Spleen (tissue), 7 donors: ENCODE results near the gene AKT2.

Source experiments
- CTCF ChIP-seq, 11 experiments: fragments of 200-600 bp in 7 of 11; fragments of 450-650 bp in 4 of 11; sonication (generic) in 4 of 11; IDR thresholded peaks in 8 of 11; conservative IDR thresholded peaks in 3 of 11; 1 replicate in 7 of 11; 2 replicates in 4 of 11; pipeline versions ENCODE4 v1.4.0 to v1.8.0; 2016 to 2021; ENCODE audit warnings: antibody characterized with exemption in 11 of 11, inconsistent platforms in 4 of 11, mild to moderate bottlenecking in 1 of 11
- POLR2A ChIP-seq, 3 donors: fragments of 450-650 bp; IDR thresholded peaks; one replicate each; pipeline ENCODE4 v1.5.1; 2017; ENCODE audit warnings: antibody characterized with exemption in 3 of 3, mild to moderate bottlenecking in 1 of 3
- donor health status: DM: no; HTN: no; CAD: no; lungs with moderate emphysema.
- donor health status: DM: no; HTN: no; CAD: no.
- donor health status: DM: no; HTN: no; CAD: no.

GRCh38 chr19:40225440-40226305 is 59.5 kb downstream of the AKT2 start:
- TF ChIP-seq POLR2A (IDR thresholded peaks at IDR 0.05) (no peak), CTCF (IDR thresholded peaks at IDR 0.05 in 8 of 11, conservative IDR thresholded peaks at IDR 0.05 in 3 of 11) (no peak)
